HG03565 (cell line): ENCODE measurements around the gene WDPCP.
"Not testable (repeated sequence)": the region's sequence is repeated elsewhere in the genome, so short reads cannot be mapped to it uniquely, and the experiment has no call there.

Experiments
- ATAC-seq: cut with Tn5 transposase; IDR thresholded peaks from one replicate; pipeline ENCODE4 v1.9.1; 2021; ENCODE audit warnings: mild to moderate bottlenecking, moderate library complexity; ENCODE audit not compliant: unreplicated experiment

WDPCP gene

DNA sequence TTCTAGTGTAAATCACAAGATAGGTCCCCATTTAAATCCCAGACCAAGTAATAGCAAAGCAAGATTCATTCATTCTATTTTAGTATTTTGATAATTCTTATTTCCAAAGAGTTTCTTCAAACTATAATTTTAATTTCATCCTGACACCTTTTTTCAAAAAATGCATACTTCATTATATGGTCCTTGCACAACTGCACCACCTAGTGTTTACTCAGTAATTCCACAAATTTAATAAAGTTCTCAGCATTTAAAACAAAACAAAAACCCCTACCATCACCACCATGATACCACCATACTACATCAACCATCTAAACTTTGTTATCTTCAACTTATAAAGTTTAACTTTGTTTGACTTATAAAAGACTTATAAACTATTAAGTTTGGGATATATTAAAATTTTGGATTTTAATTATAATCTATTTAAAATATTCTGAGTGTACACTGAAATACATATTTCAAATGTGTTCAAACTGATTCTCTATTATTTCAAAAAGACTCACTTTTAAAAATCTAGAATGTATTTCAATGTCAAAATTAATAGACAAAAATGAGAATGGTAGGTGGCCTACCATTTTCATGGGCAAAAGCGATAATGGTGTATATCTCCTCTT, 44.2 kb downstream of the WDPCP start:
- no peak for ATAC-seq

DNA sequence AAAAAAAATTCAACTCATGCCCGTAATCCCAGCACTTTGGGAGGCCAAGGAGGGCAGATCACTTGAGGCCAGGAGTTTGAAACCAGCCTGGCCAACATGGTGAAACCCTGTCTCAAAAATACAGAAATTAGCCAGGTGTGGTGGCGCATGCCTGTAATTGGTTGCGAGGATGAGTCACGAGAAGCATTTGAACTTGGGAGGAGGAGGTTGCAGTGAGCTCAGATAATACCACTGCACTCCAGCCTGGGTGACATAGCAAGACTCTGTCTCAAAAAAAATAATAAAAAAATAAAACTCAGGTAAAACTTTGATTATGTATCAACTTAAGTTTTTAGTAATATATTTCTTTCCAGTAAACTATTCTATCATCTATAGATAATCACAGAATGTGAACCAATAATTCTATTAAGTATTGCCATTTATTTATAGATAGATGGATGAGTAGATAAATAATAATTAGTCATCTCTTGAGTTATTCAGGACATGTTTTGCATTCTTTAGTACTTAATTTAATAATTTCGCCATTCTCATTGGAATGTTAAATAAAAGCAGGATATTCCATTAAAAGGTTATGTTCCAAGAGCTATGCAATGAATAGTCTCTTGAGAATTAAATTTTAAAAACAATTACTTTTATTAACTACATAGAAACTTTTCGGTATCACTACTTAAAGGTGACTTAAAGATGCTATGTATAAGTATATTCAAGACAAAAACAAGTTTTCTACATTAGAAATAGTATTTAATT, 48.7 kb downstream of the WDPCP start:
- ATAC-seq: no peak

DNA sequence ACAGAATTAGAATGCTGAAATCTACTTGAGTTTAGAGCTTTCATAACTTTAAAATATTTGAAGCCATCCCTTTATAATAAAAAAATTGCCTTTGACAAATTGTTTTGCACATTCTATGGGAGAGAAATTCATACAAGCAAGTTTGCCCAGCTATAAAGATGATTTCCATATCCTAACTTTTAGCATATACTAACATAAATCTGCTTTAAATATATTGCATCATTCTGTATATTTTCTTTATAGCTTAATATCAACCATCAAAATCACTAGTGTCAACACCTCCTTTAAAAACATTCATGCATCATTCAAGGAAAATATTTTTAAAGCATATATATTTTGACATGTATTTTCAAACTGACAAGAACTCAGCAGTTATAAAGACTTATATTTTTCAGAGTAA, 49.9 kb downstream of the WDPCP start:
- ATAC-seq: no peak

GRCh38 chr2:63537306-63537705, 51.0 kb downstream of the WDPCP start:
- no peak for ATAC-seq

GRCh38 chr2:63530704-63531279, 57.5 kb downstream of the WDPCP start:
- ATAC-seq: no peak

DNA sequence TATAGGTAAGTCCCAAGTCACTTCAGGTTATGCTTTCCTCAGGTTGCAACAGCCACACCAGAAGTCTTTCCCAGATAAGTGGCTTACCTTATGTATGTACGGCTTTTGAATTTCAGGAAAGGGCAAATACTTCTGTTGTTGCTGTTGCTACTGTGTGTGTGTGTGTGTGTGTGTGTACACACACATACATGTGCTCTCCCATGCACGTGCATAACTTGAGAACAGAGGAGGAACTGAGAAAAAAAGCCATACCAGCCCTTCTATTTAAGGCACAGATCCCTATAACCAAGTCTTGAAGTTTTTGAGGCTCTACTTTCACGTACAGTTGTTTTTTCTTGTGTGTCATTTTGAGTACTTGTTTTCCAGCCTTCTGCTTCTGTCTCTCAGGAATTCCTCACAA, 62.4 kb downstream of the WDPCP start:
- ATAC-seq: no peak

- ATAC-seq: no peak
Observed at GRCh38 chr2:63522950-63523349, 65.3 kb downstream of the WDPCP start.

- ATAC-seq: no peak
Observed at GRCh38 chr2:63520793-63521192, 67.5 kb downstream of the WDPCP start.

GRCh38 chr2:63514781-63515180, 73.5 kb downstream of the WDPCP start:
- ATAC-seq: no peak

DNA sequence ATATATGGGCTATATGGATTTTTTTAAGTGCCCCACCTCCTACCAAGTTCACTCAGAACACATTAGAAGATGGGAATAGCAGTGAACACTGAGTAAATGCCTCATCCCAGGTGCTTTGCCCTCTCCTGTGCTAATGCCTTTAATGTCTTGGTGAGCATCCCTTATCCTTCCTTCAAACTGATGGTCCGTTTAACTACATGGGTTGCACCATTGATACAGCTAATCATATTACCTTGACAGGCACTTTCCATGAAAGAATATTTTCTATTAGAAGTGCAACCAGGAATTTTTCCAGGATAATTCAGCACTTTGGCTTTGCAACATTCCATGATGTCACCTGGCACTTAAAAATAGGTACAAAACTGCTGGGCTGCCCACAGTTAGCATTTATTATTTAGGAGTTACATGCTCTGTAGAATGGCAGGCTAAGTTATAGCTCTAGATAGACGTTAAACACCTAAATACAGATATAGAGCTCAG, 74.0 kb downstream of the WDPCP start:
- no peak for ATAC-seq

GRCh38 chr2:63506320-63506719, 82.0 kb downstream of the WDPCP start:
- no peak for ATAC-seq

DNA sequence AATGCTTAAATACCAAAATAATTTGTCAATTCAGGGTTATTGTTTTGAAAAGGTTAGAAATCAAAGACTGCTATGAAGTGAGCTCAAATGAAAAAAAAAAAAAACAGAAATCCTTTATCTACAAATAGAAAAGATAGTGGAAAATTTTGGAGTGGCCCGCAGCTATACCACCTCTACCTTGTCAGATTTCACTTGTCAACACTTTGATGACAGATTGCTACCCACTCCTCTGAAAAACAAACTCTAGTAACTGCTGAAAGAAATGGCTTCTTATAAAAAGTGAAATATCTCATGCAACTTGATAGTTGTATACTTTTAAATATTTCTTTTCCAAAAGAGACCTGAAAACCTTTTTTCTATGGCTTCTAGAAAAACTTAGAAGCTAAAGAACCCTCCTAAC, 84.5 kb downstream of the WDPCP start:
- no peak for ATAC-seq

GRCh38 chr2:63500398-63500797, 87.9 kb downstream of the WDPCP start:
- ATAC-seq: no peak

GRCh38 chr2:63497576-63497975, 90.7 kb downstream of the WDPCP start:
- ATAC-seq: no peak

GRCh38 chr2:63494968-63495367, 93.3 kb downstream of the WDPCP start:
- ATAC-seq: no peak

- no peak for ATAC-seq
Observed at GRCh38 chr2:63494100-63494499, 94.2 kb downstream of the WDPCP start.

DNA sequence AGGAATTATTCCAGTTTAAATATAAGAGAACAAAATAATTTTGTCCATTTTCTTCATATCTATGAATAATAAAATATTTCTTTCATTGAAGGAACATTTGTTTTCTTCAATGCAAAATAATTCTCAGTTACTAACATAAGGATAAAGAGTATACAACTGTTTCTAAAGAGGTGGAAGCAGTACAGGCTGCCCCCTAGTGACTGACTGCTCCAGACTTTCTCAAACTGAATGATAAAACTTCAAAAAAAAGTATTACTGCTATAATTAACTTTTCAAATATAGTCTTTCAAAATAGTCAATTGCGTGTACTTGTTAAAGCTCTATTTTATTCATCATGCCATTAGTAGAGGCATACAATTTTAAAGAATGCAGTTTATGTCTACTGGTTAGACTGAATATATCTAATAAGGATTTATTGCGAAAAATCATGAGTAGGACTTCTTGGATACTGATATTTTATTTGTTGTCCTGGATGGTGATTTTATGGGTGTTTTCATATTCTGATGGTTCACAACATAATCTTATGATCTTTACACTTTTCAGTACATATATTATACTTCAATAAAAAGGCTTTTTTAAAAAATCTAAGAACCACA, 100.1 kb downstream of the WDPCP start:
- no peak for ATAC-seq

DNA sequence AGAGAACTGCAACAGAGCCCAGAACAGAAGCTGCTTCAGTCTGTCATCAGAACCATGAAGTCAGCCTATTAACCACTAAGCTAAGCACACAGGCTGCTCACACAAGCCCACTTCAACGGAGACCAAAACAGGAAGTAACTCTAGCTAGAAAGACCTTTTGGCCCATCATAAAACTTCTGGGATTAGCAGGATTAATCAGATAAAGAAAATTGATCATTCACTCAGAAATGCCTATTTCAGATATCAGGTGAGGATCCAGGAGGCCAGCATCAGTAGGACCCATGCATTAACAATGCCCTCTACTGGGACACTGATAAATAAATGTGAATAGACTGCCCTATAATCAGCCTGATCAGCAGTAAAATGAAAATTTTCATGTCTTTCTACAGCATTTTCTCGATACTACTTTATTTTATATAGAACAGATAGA, 101.4 kb downstream of the WDPCP start:
- ATAC-seq: no peak

GRCh38 chr2:63484901-63485300, 103.4 kb downstream of the WDPCP start:
- ATAC-seq: no peak

DNA sequence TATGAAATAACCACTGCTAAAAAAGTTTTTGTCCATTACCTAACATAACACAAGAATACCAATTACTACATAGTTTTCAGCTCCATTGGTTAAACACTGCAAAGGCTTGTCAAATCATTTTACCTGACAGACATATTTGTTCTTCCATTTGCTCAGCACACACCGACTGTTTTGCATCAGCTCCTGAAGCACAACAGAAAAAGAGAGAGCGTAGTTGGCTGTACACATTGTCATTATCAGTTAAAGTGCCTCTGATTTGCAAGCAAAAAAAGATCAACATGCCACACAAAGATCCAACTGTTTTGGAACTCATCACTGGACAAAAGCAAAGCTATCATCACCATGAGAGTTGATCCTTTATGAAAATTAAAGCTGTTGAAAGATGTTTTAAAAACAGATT, 103.8 kb downstream of the WDPCP start:
- ATAC-seq: no peak

DNA sequence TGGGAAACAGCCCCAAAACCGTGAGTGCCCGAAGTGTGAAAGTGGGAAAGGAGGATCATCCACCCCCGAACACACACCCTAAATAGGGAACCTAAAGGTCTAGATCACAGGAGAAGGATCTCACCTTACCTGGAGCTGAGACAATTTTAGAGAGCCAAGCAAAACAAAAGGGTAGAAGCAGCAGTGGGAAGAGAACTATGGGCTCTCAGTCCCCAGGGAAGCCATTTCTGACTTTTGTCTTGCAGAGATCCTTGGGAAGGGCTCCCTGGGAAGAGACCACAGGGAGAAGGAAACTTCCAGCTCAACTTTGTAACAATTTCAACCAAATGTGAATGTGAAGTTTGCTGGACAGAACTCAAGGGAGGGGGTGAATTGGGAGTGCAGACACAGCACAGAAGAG, 110.6 kb downstream of the WDPCP start:
- ATAC-seq: no peak

DNA sequence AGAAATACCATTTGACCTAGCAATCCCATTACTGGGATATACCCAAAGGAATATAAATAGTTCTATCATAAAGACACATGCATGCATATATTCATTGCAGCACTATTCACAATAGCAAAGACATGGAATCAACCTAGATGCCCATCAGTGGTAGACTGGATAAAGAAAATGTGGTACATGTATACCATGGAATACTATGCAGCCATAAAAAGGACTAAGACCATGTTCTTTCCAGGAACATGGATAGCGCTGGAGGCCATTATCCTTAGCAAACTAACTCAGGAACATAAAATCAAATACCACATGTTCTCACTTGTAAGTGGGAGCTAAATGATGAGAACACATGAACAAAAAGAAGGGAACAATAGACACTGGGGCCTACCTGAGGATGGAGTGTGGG, 119.0 kb downstream of the WDPCP start:
- ATAC-seq: not testable (repeated sequence)
